Smooth muscle cell of the pulmonary artery (primary cell): ENCODE data around the gene SELENOK. TPM values are rescaled to one million over a fixed set of nuclear protein-coding genes. Genes with fewer than 3 reads are reported as not detected.

Experiments
- total RNA-seq: library from RNA; depleted of rRNA; stranded (reverse); fragments of >200 nt; gene quantifications from 2 replicates; pipeline ENCODE4 v1.2.3, GENCODE V29; 2014

SELENOK gene
- total RNA-seq, result 12.7 and 14.5 TPM in 2 replicates

GRCh38 chr3:53891497-53892285, at the start of gene SELENOK:
Gene SELENOK (minus strand): TSS chr3:53891859.

DNA sequence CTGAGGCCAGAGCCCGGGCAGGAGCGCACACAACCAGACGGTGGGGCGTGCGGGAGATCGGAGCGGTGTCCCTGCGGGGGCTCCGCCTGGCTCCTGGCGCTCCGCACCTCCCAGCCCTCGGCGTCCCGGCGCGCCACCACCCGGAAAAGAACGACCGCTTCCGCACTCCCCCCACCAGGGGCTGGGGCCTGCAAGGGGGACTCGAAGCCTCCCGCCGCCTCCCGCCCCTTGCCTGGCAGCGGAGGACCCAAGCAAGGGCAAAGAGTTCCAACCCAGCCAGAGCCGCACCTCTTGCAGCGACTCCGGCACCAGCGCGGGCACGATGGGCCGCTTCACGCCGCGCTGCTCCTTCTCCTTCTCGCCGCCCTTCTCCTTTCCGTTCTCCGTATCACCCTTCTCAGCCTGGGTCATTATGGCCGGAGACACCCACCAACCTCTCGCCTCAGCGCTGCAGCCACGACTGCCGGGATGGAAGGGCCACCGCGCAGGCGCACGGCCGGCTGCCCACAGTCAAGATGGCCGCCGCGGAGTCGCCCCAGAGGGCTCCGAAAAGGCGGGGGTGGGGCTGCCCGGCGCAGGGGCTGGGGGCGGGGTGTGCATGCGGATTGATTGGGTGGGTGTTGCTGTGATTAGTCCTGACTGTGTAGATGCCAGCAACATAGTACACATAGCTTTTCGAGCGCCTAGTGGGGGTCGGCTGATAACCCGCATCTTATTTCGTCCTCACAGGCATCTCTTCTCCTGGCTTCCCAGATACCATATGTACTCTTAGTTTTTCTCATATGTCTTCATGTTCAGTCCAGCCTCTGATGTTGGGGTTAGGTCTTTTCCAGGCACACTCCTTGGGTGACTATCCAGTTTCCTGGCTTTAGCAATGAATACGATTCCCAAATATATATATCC, 9.7 kb downstream of the SELENOK start, which contains the start of gene ACTR8:
Gene ACTR8 (minus strand): TSS at position 462 of the 903 bp plus-strand sequence. CDS start 51 bp downstream, at position 411.

DNA sequence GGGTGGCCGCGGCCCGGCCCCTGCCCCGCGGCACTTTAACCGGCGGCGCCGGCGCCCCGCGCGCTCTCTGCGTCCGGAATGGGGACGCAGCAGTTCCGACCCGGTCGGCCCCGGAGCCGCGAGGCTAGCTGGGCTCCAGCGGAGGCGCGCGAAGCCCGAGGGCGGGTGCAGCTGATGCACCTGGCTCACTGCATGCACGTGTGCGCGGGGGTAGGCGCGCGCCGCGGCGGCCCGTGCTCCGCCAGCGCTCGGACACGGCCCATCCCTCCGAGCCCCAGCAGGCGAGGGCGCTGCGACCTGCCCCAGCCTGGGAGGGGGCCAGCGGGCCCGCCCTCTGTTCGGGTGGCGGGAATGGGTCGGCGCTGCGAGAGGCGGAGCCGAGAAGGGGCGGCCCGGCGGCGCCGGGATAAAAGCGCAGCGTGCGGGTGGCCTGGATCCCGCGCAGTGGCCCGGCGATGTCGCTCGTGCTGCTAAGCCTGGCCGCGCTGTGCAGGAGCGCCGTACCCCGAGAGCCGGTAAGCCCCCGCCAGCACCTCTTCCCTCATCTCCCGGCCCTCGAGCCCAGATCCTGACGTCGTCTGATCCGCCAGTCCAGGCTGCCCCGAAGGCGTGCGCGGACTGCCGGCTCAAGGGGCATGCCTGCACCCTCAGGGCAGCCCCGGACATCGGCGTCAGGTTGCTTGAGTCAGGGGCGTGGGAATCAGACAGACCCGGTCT, 45.4 kb downstream of the SELENOK start, which contains the start of the genes CHDH and IL17RB:
Gene CHDH (minus strand): TSS at position 286 of the 717 bp plus-strand sequence. CDS start 22,411 bp downstream, outside the sequence.
Gene IL17RB (plus strand): TSS at position 435 of the 717 bp plus-strand sequence. CDS start 21 bp downstream, at position 456.

Other genes starting within 250 kb of the SELENOK start
- 0.03 and 0.07 TPM in 2 replicates for gene CHDH, start 45.4 kb downstream of the SELENOK start, total RNA-seq
- under 0.01 TPM in 1 of 2 replicates, not detected in the other for gene IL17RB, start 45.3 kb downstream of the SELENOK start, total RNA-seq
- gene ACTR8, start 9.7 kb downstream of the SELENOK start, total RNA-seq, result 33.2 and 37.2 TPM in 2 replicates
- gene CACNA2D3, start 230.7 kb upstream of the SELENOK start, total RNA-seq, result 0.03 and 0.72 TPM in 2 replicates